Trophoblast cell (in vitro differentiated cells and primary cell): Measurements from ENCODE around the gene RNF114.

Experiments used
- DNase-seq, 2 donors: peaks; one replicate each; pipeline ENCODE4 v3.0.0-alpha.2; 2016
- H2AFZ ChIP-seq: 2 replicates; pipeline ENCODE4 v1.6.1; 2013; ENCODE audit warnings: low read length, moderate library complexity, mild to moderate bottlenecking; ENCODE audit not compliant: insufficient read depth, poor library complexity
- H2AK5ac ChIP-seq: 2 replicates; pipeline ENCODE4 v1.6.1; 2013; ENCODE audit warnings: mild to moderate bottlenecking, low read length
- H2BK120ac ChIP-seq: 2 replicates; pipeline ENCODE4 v1.6.1; 2013; ENCODE audit warnings: low read length, mild to moderate bottlenecking, moderate library complexity; ENCODE audit not compliant: insufficient read depth, poor library complexity
- H2BK12ac ChIP-seq: 2 replicates; pipeline ENCODE4 v1.6.1; 2013; ENCODE audit warnings: mild to moderate bottlenecking, low read length, moderate library complexity
- H2BK5ac ChIP-seq: 2 replicates; pipeline ENCODE4 v1.6.1; 2013; ENCODE audit warnings: low read length, low read depth, moderate library complexity, mild to moderate bottlenecking; ENCODE audit not compliant: poor library complexity
- H3K14ac ChIP-seq: 2 replicates; pipeline ENCODE4 v1.6.1; 2013; ENCODE audit warnings: mild to moderate bottlenecking, low read length
- H3K18ac ChIP-seq: 2 replicates; pipeline ENCODE4 v1.6.1; 2013; ENCODE audit warnings: mild to moderate bottlenecking, low read length
- H3K23ac ChIP-seq: 2 replicates; pipeline ENCODE4 v1.6.1; 2013; ENCODE audit warnings: low read length
- H3K27ac ChIP-seq: 2 replicates; pipeline ENCODE4 v1.5.1; 2013; ENCODE audit warnings: low read depth, mild to moderate bottlenecking, inconsistent platforms, low read length, moderate library complexity
- H3K27me3 ChIP-seq: 2 replicates; pipeline ENCODE4 v1.6.1; 2013; ENCODE audit warnings: inconsistent platforms, mild to moderate bottlenecking, low read length, moderate library complexity; ENCODE audit not compliant: insufficient read depth
- H3K36me3 ChIP-seq, 2 experiments: 1 replicate in 1 of 2; 2 replicates in 1 of 2; pipeline ENCODE4 v1.6.1; 2013; ENCODE audit warnings: low read length in 2 of 2, mild to moderate bottlenecking in 2 of 2, moderate library complexity in 1 of 2; ENCODE audit not compliant: insufficient read depth in 2 of 2, control insufficient read depth in 1 of 2
- H3K4ac ChIP-seq: 2 replicates; pipeline ENCODE4 v1.6.1; 2013; ENCODE audit warnings: low read depth, mild to moderate bottlenecking, low read length, moderate library complexity
- H3K4me1 ChIP-seq, 2 experiments: 1 replicate in 1 of 2; 2 replicates in 1 of 2; pipeline ENCODE4 v1.6.1; 2013; ENCODE audit warnings: low read length in 2 of 2, mild to moderate bottlenecking in 2 of 2, moderate library complexity in 1 of 2; ENCODE audit not compliant: insufficient read depth in 2 of 2, control insufficient read depth in 1 of 2
- H3K4me2 ChIP-seq: 2 replicates; pipeline ENCODE4 v1.6.1; 2013; ENCODE audit warnings: inconsistent platforms, mild to moderate bottlenecking, low read length, moderate library complexity
- H3K4me3 ChIP-seq: 2 replicates; pipeline ENCODE4 v1.5.1; 2013; ENCODE audit warnings: mild to moderate bottlenecking, low read depth, low read length, inconsistent platforms
- H3K79me1 ChIP-seq: one replicate; pipeline ENCODE4 v1.6.1; 2013; ENCODE audit warnings: low read length
- H3K79me2 ChIP-seq: 2 replicates; pipeline ENCODE4 v1.6.1; 2013; ENCODE audit warnings: low read length, mild to moderate bottlenecking; ENCODE audit not compliant: control insufficient read depth, insufficient read depth, poor library complexity
- H3K9ac ChIP-seq: 2 replicates; pipeline ENCODE4 v1.6.1; 2013; ENCODE audit warnings: mild to moderate bottlenecking, low read length
- H3K9me3 ChIP-seq: 2 replicates; pipeline ENCODE4 v1.6.1; 2013; ENCODE audit warnings: low read depth, mild to moderate bottlenecking, control low read depth, inconsistent platforms, low read length; ENCODE audit not compliant: insufficient read depth
- H4K12ac ChIP-seq: 2 replicates; pipeline ENCODE4 v1.6.1; 2013; ENCODE audit warnings: low read depth, mild to moderate bottlenecking, low read length, moderate library complexity
- H4K8ac ChIP-seq: 2 replicates; pipeline ENCODE4 v1.6.1; 2013; ENCODE audit warnings: low read depth, mild to moderate bottlenecking, low read length, moderate library complexity
- H4K91ac ChIP-seq: one replicate; pipeline ENCODE4 v1.6.1; 2013; ENCODE audit warnings: low read depth, mild to moderate bottlenecking, low read length, moderate library complexity
- WGBS: extraction: QIAGEN DNeasy Blood & Tissue Kit; methylation state at CpG from one replicate; pipeline ENCODE4 v1.1.7; 2013; ENCODE audit warnings: missing lambda C conversion rate; ENCODE audit not compliant: insufficient read length, insufficient coverage; ENCODE audit errors: extremely low coverage; 5-methylcytosine and 5-hydroxymethylcytosine counted together

The RNF114 gene

DNA sequence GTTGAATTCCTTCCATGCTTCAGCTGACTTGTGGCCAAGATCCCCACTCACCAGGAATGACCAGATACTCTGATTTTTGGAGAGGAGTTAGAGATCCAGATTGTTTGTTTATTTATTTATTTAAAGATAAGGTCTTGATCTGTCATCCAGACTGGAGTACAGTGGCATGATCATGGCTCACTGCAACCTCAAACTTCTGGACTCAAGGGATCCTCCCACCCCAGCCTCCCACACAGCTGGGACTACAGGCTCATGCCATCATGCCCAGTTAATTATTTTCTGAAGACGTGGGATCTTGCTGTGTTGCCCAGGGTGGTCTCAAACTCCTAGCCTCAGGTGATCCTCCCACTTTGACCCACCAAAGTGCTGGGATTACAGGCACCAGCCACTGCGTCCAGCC, 16.7 kb upstream of the RNF114 start:
- whole genome bisulfite sequencing: no CpG with 5 or more reads among the region's 2 CpGs
- no peak overlapping the region for H3K23ac ChIP-seq
- H3K4me2 ChIP-seq: no peak overlapping the region

DNA sequence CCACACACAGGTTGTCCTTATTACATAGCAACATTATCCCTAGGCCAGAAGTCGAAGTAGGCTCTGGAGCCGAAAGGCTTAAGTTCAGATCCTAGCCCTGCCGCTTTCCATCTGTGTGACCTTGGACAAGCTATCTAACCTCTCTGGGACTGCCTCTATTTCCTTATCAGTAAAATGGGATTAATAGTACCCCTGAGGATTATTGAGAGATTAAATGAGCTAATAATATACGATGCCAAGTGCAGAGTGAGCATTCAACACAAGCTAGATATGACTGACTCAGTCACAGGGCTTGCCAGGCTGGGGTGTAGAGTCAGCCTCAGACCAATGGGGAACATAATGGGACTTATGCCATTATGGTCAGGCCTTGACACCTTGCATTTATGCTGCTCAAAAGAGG, 11.9 kb upstream of the RNF114 start:
- Histone ChIP-seq H2BK5ac (no peak overlapping the region), H4K12ac (no peak overlapping the region), H4K8ac (no peak overlapping the region), H3K23ac (no peak overlapping the region), H3K4me3 (no peak overlapping the region), H3K4me2 (no peak overlapping the region), H3K4me1 (no peaks in the 10 kb centered on the region), H2AK5ac (no peak overlapping the region), H2BK12ac (no peak overlapping the region), H3K14ac (no peak overlapping the region), H3K79me1 (no peaks in the 10 kb centered on the region), H3K18ac (no peak overlapping the region), H2BK120ac (no peak overlapping the region), H3K9ac (no peak overlapping the region), H3K4ac (no peak overlapping the region), H4K91ac (no peak overlapping the region), H2AFZ (no peak overlapping the region), H3K9me3 (no peaks in the 10 kb centered on the region), H3K27me3 (no peaks in the 10 kb centered on the region), H3K36me3 (no peaks in the 10 kb centered on the region), H3K27ac (no peak overlapping the region), H3K79me2 (no peaks in the 10 kb centered on the region)
- WGBS: no CpG with 5 or more reads among the region's 4 CpGs
- no peak for DNase-seq

More for the DNA sequence above, 16.7 kb upstream of the RNF114 start:
- H4K8ac ChIP-seq: no peak overlapping the region
- H3K9ac ChIP-seq: no peak overlapping the region
- no peak overlapping the region for H4K12ac ChIP-seq
- H3K79me1 ChIP-seq: peaks cover 7% of the 10 kb centered on the region
- no peak overlapping the region for H2BK120ac ChIP-seq
- H3K79me2 ChIP-seq: peaks cover 8% of the 10 kb centered on the region
- H4K91ac ChIP-seq: no peak overlapping the region
- H3K4me1 ChIP-seq: peaks cover 2 to 4% of the 10 kb centered on the region in 2 experiments
- no peak overlapping the region for H3K27ac ChIP-seq
- H2AFZ ChIP-seq: no peak overlapping the region
- no peak for DNase-seq
- H3K18ac ChIP-seq: no peak overlapping the region
- H3K36me3 ChIP-seq: no peaks in the 10 kb centered on the region
- H2BK5ac ChIP-seq: no peak overlapping the region
- no peaks in the 10 kb centered on the region for H3K27me3 ChIP-seq
- H2BK12ac ChIP-seq: no peak overlapping the region
- H2AK5ac ChIP-seq: no peak overlapping the region
- H3K4ac ChIP-seq: no peak overlapping the region
- no peak overlapping the region for H3K4me3 ChIP-seq
- H3K9me3 ChIP-seq: no peaks in the 10 kb centered on the region
- H3K14ac ChIP-seq: no peak overlapping the region

DNA sequence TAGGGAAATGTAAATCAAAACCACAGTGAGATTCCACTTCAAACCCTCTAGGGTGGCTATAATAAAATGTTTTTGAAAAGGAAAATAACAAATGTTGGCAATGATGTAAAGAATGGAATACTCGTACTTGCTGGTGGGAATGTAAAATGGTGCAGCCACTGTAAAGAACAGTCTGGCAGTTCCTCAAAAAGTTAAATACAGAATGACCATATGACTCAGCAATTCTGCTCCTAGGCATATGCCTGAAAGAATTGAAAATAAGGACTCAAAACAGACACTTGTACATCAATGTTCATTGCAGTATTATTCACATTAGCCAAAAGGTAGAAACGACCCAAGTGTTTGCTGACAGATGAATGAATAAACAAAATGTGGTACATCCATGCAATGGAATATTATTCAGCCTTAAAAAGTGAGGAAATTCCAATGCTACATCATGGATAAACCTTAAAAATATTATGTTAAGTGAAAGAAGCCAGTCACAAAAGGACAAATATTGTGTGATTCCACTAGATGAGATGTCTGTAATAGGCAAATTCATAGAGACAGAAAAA, 10.2 kb upstream of the RNF114 start:
- Histone ChIP-seq H3K79me1 (no peaks in the 10 kb centered on the region), H2BK120ac (no peak overlapping the region), H3K4me1 (no peaks in the 10 kb centered on the region), H3K9me3 (no peaks in the 10 kb centered on the region), H3K4me3 (no peak overlapping the region), H3K27ac (no peak overlapping the region), H3K23ac (no peak overlapping the region), H2BK5ac (no peak overlapping the region), H3K27me3 (no peaks in the 10 kb centered on the region), H2BK12ac (no peak overlapping the region), H3K14ac (no peak overlapping the region), H3K4me2 (no peak overlapping the region), H3K9ac (no peak overlapping the region), H3K18ac (no peak overlapping the region), H2AFZ (no peak overlapping the region), H4K12ac (no peak overlapping the region), H3K36me3 (no peaks in the 10 kb centered on the region), H4K8ac (no peak overlapping the region), H3K79me2 (no peaks in the 10 kb centered on the region), H3K4ac (no peak overlapping the region), H4K91ac (no peak overlapping the region), H2AK5ac (no peak overlapping the region)
- DNase-seq: no peak
- WGBS: no CpG with 5 or more reads among the region's 2 CpGs

DNA sequence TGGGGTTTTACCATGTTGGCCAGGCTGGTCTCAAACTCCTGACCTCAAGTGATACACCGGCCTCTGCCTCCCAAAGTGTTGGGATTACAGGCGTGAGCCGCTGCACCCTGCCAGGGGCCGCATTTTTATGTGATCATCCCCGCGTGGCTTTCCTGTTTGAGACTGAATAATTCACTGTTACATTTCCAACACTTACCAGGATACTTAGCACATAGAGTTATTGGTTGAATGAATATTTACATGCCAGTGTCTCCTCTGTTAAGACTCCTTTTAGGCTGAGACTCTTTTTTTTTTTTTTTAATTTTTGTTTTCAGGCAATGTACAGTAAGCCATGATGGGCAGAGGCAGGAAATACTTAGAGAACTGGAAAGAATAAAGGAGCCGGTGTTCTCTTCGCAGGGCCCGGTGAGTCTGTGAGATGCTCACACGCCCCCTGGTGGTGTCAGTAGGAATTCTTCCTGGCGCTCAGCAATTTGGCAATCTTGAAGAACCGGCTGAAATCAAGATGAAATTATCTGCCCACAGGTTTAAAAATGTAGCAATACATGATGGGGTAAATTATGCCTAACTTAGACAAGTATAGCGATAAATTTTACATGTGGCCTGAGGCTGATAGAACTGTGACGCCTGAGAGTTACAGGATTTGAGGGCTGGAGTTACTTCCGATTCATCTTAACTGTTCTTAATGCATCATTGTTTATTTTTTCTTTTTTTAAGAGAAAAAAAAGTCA, 7.6 kb upstream of the RNF114 start:
- H2BK12ac ChIP-seq: no peak overlapping the region
- no peak overlapping the region for H3K14ac ChIP-seq

More for the DNA sequence above, 7.6 kb upstream of the RNF114 start:
- Histone ChIP-seq H4K91ac (no peak overlapping the region), H3K9ac (no peak overlapping the region), H3K36me3 (no peaks in the 10 kb centered on the region), H2AK5ac (no peak overlapping the region), H4K12ac (no peak overlapping the region), H2AFZ (no peak overlapping the region), H3K9me3 (no peaks in the 10 kb centered on the region), H3K4me2 (no peak overlapping the region), H3K4me1 (no peaks in the 10 kb centered on the region), H3K23ac (no peak overlapping the region), H4K8ac (no peak overlapping the region), H2BK120ac (no peak overlapping the region), H3K18ac (no peak overlapping the region), H3K27ac (no peak overlapping the region), H3K79me1 (no peaks in the 10 kb centered on the region), H2BK5ac (no peak overlapping the region), H3K79me2 (no peaks in the 10 kb centered on the region), H3K4me3 (no peak overlapping the region), H3K4ac (no peak overlapping the region), H3K27me3 (no peaks in the 10 kb centered on the region)
- no CpG with 5 or more reads among the region's 15 CpGs for WGBS
- peak; percentile 89 to 98 for DNase-seq
